Stimulated activated CD8-positive, alpha-beta memory T cell treated with anti-CD3 and anti-CD28 coated beads, Interleukin-12 subunit alpha, Interleukin-12 subunit beta, amount 100 ng/mL, for 24 hours (primary cell): ENCODE results near the gene RTEL1.

Experiments used
- DNase-seq: peaks from one replicate; pipeline ENCODE4 v3.0.0-alpha.2; 2020; ENCODE audit errors: extremely low read depth

The RTEL1 gene

GRCh38 chr20:63737945-63738686 is 80.0 kb downstream of the RTEL1 start:
- no peak for DNase-seq

- no peak for DNase-seq
Measured at GRCh38 chr20:63738687-63739129, 80.6 kb downstream of the RTEL1 start.

GRCh38 chr20:63739130-63740069 is 81.3 kb downstream of the RTEL1 start, which contains the start of gene SLC2A4RG:
TSS of gene SLC2A4RG (plus strand) at chr20:63739776. CDS start at chr20:63739913, 137 bp downstream.
- DNase-seq: no peak

GRCh38 chr20:63740070-63740626 is 82.0 kb downstream of the RTEL1 start:
- DNase-seq: no peak

GRCh38 chr20:63740627-63741353 is 82.7 kb downstream of the RTEL1 start:
- DNase-seq: no peak

- no peak for DNase-seq
Measured at GRCh38 chr20:63741354-63741675, 83.2 kb downstream of the RTEL1 start.

GRCh38 chr20:63741676-63742380 is 83.7 kb downstream of the RTEL1 start:
- DNase-seq: no peak

GRCh38 chr20:63742381-63743024 is 84.4 kb downstream of the RTEL1 start:
- DNase-seq: no peak

GRCh38 chr20:63743210-63743970 is 85.3 kb downstream of the RTEL1 start:
- no peak for DNase-seq

GRCh38 chr20:63744158-63744557 is 86.0 kb downstream of the RTEL1 start:
- DNase-seq: no peak

- no peak for DNase-seq
Measured at GRCh38 chr20:63744574-63745423, 86.7 kb downstream of the RTEL1 start.

GRCh38 chr20:63745424-63745805 is 87.3 kb downstream of the RTEL1 start:
- no peak for DNase-seq
